ENCODE data around the gene KLK15. TPM values are rescaled to one million over a fixed set of nuclear protein-coding genes. Genes with fewer than 3 reads are reported as not detected.

The KLK15 gene
- total RNA-seq, 1 donor from 2014 or later, result not detected

GRCh38 chr19:50827476-50827875 lies 5.9 kb downstream of the KLK15 start:
- Mint-ChIP-seq H3K9me3 (ENCODE audit: unreplicated experiment) (no peaks in the 10 kb centered on the region), H3K4me1 (ENCODE audit: unreplicated experiment) (no peaks in the 10 kb centered on the region), H3K27ac (ENCODE audit: unreplicated experiment) (no peak overlapping the region), H3K27me3 (ENCODE audit: unreplicated experiment) (peaks cover 3% of the 10 kb centered on the region), H3K36me3 (ENCODE audit: unreplicated experiment) (no peaks in the 10 kb centered on the region), H3K4me3 (ENCODE audit: unreplicated experiment) (no peak overlapping the region)
- TF ChIP-seq CTCF (IDR thresholded peaks at IDR 0.05), result no peak
- no peak for DNase-seq (ENCODE audit: extremely low spot score, unreplicated experiment)

- Mint-ChIP-seq H3K36me3 (ENCODE audit: unreplicated experiment) (no peaks in the 10 kb centered on the region), H3K27ac (ENCODE audit: unreplicated experiment) (no peak overlapping the region), H3K9me3 (ENCODE audit: unreplicated experiment) (no peaks in the 10 kb centered on the region), H3K4me1 (ENCODE audit: unreplicated experiment) (no peaks in the 10 kb centered on the region), H3K4me3 (ENCODE audit: unreplicated experiment) (no peak overlapping the region), H3K27me3 (ENCODE audit: unreplicated experiment) (peaks cover 10% of the 10 kb centered on the region)
- no peak for TF ChIP-seq CTCF (IDR thresholded peaks at IDR 0.05)
- no peak for DNase-seq (ENCODE audit: extremely low spot score, unreplicated experiment)
Observed at GRCh38 chr19:50826492-50827240, 6.7 kb downstream of the KLK15 start.

GRCh38 chr19:50823389-50824042 lies 9.9 kb downstream of the KLK15 start, which contains the start of gene KLK1:
KLK1 (minus strand) TSS chr19:50823787; CDS start chr19:50823748, 39 bp downstream.
- H3K27me3 Mint-ChIP-seq (ENCODE audit: unreplicated experiment), result peaks cover 35% of the 10 kb centered on the region
- peaks cover 14% of the 10 kb centered on the region for H3K4me1 Mint-ChIP-seq (ENCODE audit: unreplicated experiment)
- no peaks in the 10 kb centered on the region for H3K9me3 Mint-ChIP-seq (ENCODE audit: unreplicated experiment)
- no peak for DNase-seq (ENCODE audit: extremely low spot score, unreplicated experiment)
- no peak within 1 kb of the TSS for H3K27ac Mint-ChIP-seq (ENCODE audit: unreplicated experiment)
- no peak for TF ChIP-seq CTCF (IDR thresholded peaks at IDR 0.05)
- no peak within 1 kb of the TSS for H3K4me3 Mint-ChIP-seq (ENCODE audit: unreplicated experiment)
- no peaks in the 10 kb centered on the region for H3K36me3 Mint-ChIP-seq (ENCODE audit: unreplicated experiment)

- H3K27ac Mint-ChIP-seq (ENCODE audit: unreplicated experiment), result no peak overlapping the region
- H3K4me1 Mint-ChIP-seq (ENCODE audit: unreplicated experiment), result peaks cover 19% of the 10 kb centered on the region
- H3K36me3 Mint-ChIP-seq (ENCODE audit: unreplicated experiment), result no peaks in the 10 kb centered on the region
- H3K9me3 Mint-ChIP-seq (ENCODE audit: unreplicated experiment), result no peaks in the 10 kb centered on the region
- no peak for DNase-seq (ENCODE audit: extremely low spot score, unreplicated experiment)
- peaks cover 37% of the 10 kb centered on the region for H3K27me3 Mint-ChIP-seq (ENCODE audit: unreplicated experiment)
- no peak for TF ChIP-seq CTCF (IDR thresholded peaks at IDR 0.05)
- H3K4me3 Mint-ChIP-seq (ENCODE audit: unreplicated experiment), result no peak overlapping the region
Observed at GRCh38 chr19:50822661-50823208, 10.6 kb downstream of the KLK15 start.

GRCh38 chr19:50821622-50822021 lies 11.8 kb downstream of the KLK15 start:
- TF ChIP-seq CTCF (IDR thresholded peaks at IDR 0.05), result no peak
- no peak overlapping the region for H3K4me3 Mint-ChIP-seq (ENCODE audit: unreplicated experiment)
- H3K9me3 Mint-ChIP-seq (ENCODE audit: unreplicated experiment), result no peaks in the 10 kb centered on the region
- peaks cover 44% of the 10 kb centered on the region for H3K27me3 Mint-ChIP-seq (ENCODE audit: unreplicated experiment)
- H3K27ac Mint-ChIP-seq (ENCODE audit: unreplicated experiment), result no peak overlapping the region
- H3K36me3 Mint-ChIP-seq (ENCODE audit: unreplicated experiment), result no peaks in the 10 kb centered on the region
- peaks cover 21% of the 10 kb centered on the region for H3K4me1 Mint-ChIP-seq (ENCODE audit: unreplicated experiment)
- DNase-seq (ENCODE audit: extremely low spot score, unreplicated experiment), result no peak

Data from osteocyte (in vitro differentiated cells).